Measurements from ENCODE around the gene ARHGEF40. TPM values are rescaled to one million over a fixed set of nuclear protein-coding genes. Genes with fewer than 3 reads are reported as not detected.
A peak's percentile ranks its signal among the peaks of the same experiment; 100 is the strongest.

Gene ARHGEF40
- total RNA-seq, 1 experiment from 2014 or later, result 50.3 TPM

- in situ Hi-C loops (cut with HindIII; ENCODE audit: low sequenced_read_pairs), result no loop called here
- peak; percentile 72 for DNase-seq (ENCODE audit: low spot score)
These were observed 22.3 kb downstream of the ARHGEF40 start for GRCh38 chr14:21092273-21093011.

DNA sequence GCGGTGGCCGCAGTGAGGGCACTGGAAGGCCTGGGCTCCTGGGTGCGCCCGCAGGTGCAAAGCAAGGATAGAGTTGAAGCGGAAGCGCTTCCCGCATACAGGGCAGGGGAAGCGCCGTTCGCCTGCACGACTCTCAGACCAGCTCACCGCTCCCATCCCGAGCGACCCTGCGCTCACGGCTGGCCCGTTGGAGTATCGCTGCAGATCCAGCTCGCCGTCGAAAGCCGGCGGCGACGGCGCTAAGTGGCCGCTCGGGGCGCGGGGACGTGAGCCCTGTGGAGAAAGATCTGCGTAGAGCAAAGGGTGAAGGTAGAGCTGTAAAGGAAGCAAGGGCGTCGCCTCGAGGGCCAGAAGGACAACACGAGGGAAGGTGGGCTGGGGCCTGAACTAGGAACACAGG is 22.9 kb downstream of the ARHGEF40 start:
- DNase-seq (ENCODE audit: low spot score), result no peak
- in situ Hi-C loops (cut with HindIII; ENCODE audit: low sequenced_read_pairs), result no loop called here

GRCh38 chr14:21093769-21094681 is 23.9 kb downstream of the ARHGEF40 start:
- in situ Hi-C loops (cut with HindIII; ENCODE audit: low sequenced_read_pairs), result no loop called here
- DNase-seq (ENCODE audit: low spot score), result peak; percentile 65

- in situ Hi-C loops (cut with HindIII; ENCODE audit: low sequenced_read_pairs), result no loop called here
- peak; percentile 88 for DNase-seq (ENCODE audit: low spot score)
These were observed 25.5 kb downstream of the ARHGEF40 start for GRCh38 chr14:21095430-21096205.

DNA sequence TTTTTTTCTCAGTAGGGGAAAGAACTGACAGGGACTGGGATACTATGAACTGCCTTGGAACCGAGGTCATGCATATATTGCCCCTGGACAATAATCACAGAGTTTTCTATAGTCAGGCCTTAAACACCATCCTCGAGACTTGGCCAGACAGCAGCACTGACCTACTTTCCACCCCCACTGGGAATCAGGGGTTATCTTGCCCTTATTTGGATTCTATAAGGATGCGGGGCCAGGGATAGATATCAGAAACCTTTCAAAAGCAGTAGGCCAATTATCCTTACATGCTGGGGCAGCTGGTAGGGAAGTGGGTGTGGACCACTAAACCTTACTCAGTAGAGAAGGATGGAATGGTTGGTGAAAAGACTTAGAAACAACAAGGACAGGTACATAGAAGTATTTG is 26.3 kb downstream of the ARHGEF40 start:
- DNase-seq (ENCODE audit: low spot score), result peak; percentile 44
- in situ Hi-C loops (cut with HindIII; ENCODE audit: low sequenced_read_pairs), result no loop called here

DNA sequence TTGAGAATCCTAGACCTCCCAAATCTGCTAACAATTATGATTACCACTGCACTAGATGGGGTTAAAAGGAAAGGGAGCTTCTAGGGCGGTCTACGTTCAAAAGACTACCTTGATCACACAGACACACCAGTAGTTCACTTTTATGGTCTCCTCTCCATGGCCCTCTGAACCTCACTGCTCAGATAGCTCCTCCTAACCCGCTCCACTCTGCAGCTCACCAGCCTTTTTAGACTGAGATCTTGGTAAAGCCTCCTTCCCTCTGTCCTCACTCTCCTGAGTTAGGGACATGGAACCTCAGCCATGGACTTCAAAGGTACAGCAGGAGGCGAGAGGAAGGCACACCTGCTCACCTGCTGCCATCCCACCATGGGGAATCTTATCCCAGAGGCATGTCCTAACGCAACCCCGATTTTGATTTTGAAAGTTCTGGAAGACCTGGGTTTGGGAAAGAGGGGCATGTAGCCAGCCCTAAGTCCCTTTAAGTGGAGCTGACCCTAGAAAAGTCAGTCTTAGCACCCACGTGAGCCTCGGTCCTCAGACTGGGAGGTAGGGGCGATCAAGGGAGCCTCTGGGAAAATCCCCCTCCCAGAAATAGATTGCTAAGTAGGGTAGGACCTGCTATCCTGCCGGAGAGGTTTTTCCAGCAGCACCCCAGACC is 27.0 kb downstream of the ARHGEF40 start:
- in situ Hi-C loops (cut with HindIII; ENCODE audit: low sequenced_read_pairs), result no loop called here
- DNase-seq (ENCODE audit: low spot score), result peak; percentile 69

DNA sequence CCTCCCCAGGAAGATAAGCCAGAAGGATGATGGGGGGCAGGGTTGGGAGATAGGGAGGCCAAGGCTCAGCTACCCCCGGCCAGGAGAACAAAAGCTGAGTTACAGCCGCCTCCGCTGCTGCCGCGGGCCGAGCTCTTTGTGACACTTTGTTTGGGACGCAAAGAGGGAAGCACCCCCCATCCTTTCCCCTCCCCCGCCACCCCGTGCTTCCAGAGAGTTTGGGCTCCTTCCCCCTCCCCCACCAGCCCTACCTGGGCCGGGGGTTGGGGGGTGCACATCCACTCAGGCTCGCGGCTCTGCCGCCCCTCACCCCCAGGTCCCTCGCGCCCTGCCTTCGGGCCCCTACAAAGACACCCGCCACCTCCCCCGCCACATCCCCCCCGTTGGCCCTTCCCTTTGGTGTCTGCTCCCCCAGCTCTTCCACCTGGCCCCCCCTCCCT is 27.6 kb downstream of the ARHGEF40 start:
- in situ Hi-C loops (cut with HindIII; ENCODE audit: low sequenced_read_pairs), result no loop called here

GRCh38 chr14:21098076-21098891 is 28.2 kb downstream of the ARHGEF40 start, which contains the start of gene ZNF219:
TSS of gene ZNF219 (minus strand) at chr14:21098655. CDS start at chr14:21093591, 5,064 bp downstream.
- DNase-seq (ENCODE audit: low spot score), result peak; percentile 71
- in situ Hi-C loops (cut with HindIII; ENCODE audit: low sequenced_read_pairs), result no loop called here

More for the DNA sequence above, 27.6 kb downstream of the ARHGEF40 start:
- peak; percentile 40 for DNase-seq (ENCODE audit: low spot score)

GRCh38 chr14:21098892-21099595 is 28.9 kb downstream of the ARHGEF40 start:
- in situ Hi-C loops (cut with HindIII; ENCODE audit: low sequenced_read_pairs), result no loop called here
- DNase-seq (ENCODE audit: low spot score), result no peak

DNA sequence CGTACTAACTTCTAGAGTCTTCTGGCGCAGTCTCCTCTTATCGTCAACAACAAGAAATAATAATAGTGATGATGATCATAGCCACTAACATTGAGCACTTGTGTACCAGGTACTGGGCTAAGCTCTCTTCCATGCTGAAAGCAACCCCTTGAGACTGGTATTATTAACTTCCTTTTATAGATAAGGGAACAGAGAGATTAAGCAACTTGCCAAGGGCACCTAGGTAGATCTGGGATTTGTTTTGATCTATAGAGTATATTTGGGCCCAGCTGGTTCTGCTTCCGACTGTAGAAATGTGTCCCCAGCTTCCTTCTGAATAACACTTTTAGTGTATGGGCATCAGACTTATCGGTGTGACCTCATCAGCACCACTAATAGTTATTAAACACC is 29.5 kb downstream of the ARHGEF40 start:
- in situ Hi-C loops (cut with HindIII; ENCODE audit: low sequenced_read_pairs), result no loop called here
- DNase-seq (ENCODE audit: low spot score), result no peak

DNA sequence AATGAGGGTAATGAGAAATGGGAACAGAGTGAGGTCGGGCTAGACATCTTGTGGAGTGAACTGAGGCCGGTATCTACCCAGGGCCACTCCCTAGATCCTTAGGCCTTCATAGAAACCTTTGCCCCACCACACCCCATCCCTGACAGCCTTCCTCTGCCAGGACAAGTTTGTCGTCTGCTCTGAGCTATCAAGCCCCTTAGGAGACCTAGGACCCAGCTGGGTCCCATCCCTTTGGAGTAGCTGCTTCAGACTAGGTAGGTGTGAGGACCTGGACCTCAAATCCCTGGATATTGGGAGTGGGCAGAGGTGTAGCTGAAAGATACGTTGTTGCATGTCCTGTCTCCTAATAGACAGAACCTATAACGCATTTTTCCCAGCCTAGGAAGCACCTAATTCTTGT is 30.8 kb downstream of the ARHGEF40 start, which contains the start of gene TMEM253:
Gene TMEM253, plus strand, starts transcription at position 136 of the 400 bp plus-strand sequence. CDS start 278 bp downstream, outside the sequence.
- DNase-seq (ENCODE audit: low spot score), result no peak
- in situ Hi-C loops (cut with HindIII; ENCODE audit: low sequenced_read_pairs), result no loop called here

DNA sequence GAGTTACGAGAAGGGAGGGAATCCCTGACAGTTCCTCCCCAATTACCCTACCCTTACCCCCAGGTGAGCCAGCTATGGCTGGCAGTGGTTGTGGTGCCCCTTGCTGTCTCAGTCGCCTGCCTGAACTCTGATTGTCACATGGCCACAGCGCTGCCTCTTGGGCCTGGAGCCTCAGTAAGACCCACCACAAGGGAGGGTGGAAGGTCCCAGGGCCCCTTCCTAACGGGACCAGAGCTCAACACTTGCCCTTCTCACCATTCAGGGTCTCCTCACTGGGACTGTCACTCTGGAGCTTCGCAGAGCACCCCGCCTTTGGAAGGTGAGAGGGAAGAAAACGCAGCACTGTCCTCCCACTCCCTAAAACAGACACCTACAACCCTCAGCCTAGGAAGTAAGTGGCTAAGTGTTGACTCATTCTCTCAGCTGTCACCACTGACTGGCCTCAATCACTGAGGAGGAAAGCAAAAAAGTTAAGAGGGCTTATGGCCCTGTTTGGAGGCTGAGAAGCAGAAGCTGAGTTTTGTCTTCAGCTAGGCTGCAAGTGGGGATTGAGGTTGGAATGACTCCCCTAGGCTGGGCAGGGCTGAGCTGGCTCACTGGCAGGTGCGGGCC is 31.8 kb downstream of the ARHGEF40 start:
- no peak for DNase-seq (ENCODE audit: low spot score)
- in situ Hi-C loops (cut with HindIII; ENCODE audit: low sequenced_read_pairs), result no loop called here

GRCh38 chr14:21102521-21103410 is 32.7 kb downstream of the ARHGEF40 start:
- peak; percentile 24 for DNase-seq (ENCODE audit: low spot score)
- in situ Hi-C loops (cut with HindIII; ENCODE audit: low sequenced_read_pairs), result no loop called here

DNA sequence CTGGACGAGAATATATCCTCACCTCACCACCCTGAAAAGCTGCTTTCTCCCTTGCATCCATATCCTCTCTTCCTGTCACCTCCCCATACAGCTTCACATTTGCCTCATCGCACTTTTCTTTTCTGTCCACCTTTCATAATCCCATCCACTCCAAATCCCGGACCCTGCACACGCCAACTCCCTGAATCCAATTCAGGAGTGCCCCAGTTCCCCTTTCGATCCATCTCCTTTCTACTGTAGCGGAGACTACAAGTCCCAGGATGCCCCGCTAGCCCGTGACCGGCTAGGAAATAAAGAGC is 33.3 kb downstream of the ARHGEF40 start:
- no peak for DNase-seq (ENCODE audit: low spot score)
- in situ Hi-C loops (cut with HindIII; ENCODE audit: low sequenced_read_pairs), result no loop called here

DNA sequence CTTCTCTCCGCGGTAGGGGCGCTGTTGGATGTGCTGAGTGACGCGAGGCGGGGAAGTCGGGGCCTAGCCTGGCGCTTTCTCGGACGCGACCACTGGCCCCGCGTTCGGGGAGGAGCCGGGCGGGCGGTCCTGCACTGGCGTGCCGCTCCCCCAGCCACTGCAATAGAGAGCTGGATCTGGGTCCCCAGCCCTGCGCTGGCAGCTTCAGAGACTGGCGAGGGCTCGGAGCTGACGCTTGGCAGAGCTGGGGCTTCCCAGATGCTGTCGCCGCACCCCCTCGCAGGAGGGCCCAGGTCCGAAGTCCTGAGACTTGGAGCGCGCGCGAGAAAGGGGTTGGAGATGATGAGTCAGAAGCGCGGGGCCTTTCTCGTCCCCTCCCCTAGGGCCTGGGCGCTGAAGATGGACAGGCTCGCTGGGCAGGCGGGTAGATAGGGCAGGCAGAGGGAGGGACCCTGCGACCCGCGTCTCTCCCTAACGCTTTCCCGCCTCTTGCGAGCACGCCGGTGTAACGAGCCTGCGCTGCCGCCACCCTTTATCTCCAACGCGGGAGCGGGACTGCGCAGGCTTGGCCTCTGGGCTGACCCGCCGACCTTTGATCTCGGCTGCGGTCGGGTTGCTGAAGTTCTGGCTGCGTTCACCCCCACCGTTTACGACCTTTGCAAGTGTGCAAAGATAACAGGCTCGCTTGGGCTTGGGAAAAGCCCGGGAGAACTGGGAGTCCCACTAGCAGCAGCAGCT is 33.8 kb downstream of the ARHGEF40 start:
- DNase-seq (ENCODE audit: low spot score), result peak; percentile 98
- in situ Hi-C loops (cut with HindIII; ENCODE audit: low sequenced_read_pairs), result no loop called here

Measured in G401 (cell line).